BLaER1 (cell line): ENCODE measurements around the gene MAP4.
A peak's percentile ranks its signal among the peaks of the same experiment; 100 is the strongest.

ENCODE experiments used
- H3K27ac ChIP-seq: shearing (Covaris generic); formaldehyde crosslinking; 2 replicates; pipeline ENCODE4 v1.8.1; 2022
- H3K27me3 ChIP-seq: shearing (Covaris generic); formaldehyde crosslinking; 2 replicates; pipeline ENCODE4 v1.8.1; 2022
- H3K36me3 ChIP-seq: shearing (Covaris generic); formaldehyde crosslinking; 2 replicates; pipeline ENCODE4 v1.8.1; 2022
- H3K4me1 ChIP-seq: shearing (Covaris generic); formaldehyde crosslinking; 2 replicates; pipeline ENCODE4 v1.8.1; 2022
- H3K4me2 ChIP-seq: shearing (Covaris generic); formaldehyde crosslinking; 2 replicates; pipeline ENCODE4 v1.8.1; 2022
- H3K4me3 ChIP-seq: shearing (Covaris generic); formaldehyde crosslinking; 2 replicates; pipeline ENCODE4 v1.8.1; 2022
- H3K9ac ChIP-seq: shearing (Covaris generic); formaldehyde crosslinking; 2 replicates; pipeline ENCODE4 v1.8.1; 2022
- H3K9me3 ChIP-seq: shearing (Covaris generic); formaldehyde crosslinking; 2 replicates; pipeline ENCODE4 v1.8.1; 2022
- H4K20me1 ChIP-seq: shearing (Covaris generic); formaldehyde crosslinking; 2 replicates; pipeline ENCODE4 v1.8.1; 2022
- Cebpa-rat ChIP-seq: shearing (Covaris generic); IDR thresholded peaks from 2 replicates; pipeline ENCODE4 v1.8.1; 2022

MAP4 gene

GRCh38 chr3:47851888-47852603 lies 164.2 kb downstream of the MAP4 start:
- no peak for TF ChIP-seq Cebpa-rat
- H3K36me3 ChIP-seq, result peaks cover 95% of the 10 kb centered on the region

GRCh38 chr3:47850564-47851410 lies 165.4 kb downstream of the MAP4 start:
- Histone ChIP-seq H3K9me3 (no peaks in the 10 kb centered on the region), H3K36me3 (peaks cover 95% of the 10 kb centered on the region), H3K27ac (peak overlapping the region; percentile 75)

More at GRCh38 chr3:47851888-47852603, 164.2 kb downstream of the MAP4 start:
- no peaks in the 10 kb centered on the region for H3K9me3 ChIP-seq
- H3K4me1 ChIP-seq, result peaks cover 48% of the 10 kb centered on the region
- peak overlapping the region; percentile 75; the same call in 1 of the 2 replicates for H3K27ac ChIP-seq
- H3K4me2 ChIP-seq, result peak overlapping the region; percentile 85
- peaks cover 51% of the 10 kb centered on the region for H4K20me1 ChIP-seq
- no peaks in the 10 kb centered on the region for H3K27me3 ChIP-seq
- no peak overlapping the region for H3K9ac ChIP-seq
- no peak overlapping the region for H3K4me3 ChIP-seq

GRCh38 chr3:47849699-47850563 lies 166.3 kb downstream of the MAP4 start:
- Histone ChIP-seq H4K20me1 (peaks cover 72% of the 10 kb centered on the region), H3K4me1 (peaks cover 48% of the 10 kb centered on the region), H3K27me3 (no peaks in the 10 kb centered on the region), H3K36me3 (peaks cover 95% of the 10 kb centered on the region), H3K4me2 (peak overlapping the region; percentile 85), H3K9me3 (no peaks in the 10 kb centered on the region), H3K4me3 (peak overlapping the region; percentile 9; the same call in 1 of the 2 replicates), H3K27ac (peak overlapping the region; percentile 75), H3K9ac (peak overlapping the region; percentile 50)
- no peak for TF ChIP-seq Cebpa-rat

More at GRCh38 chr3:47850564-47851410, 165.4 kb downstream of the MAP4 start:
- Histone ChIP-seq H3K27me3 (no peaks in the 10 kb centered on the region), H3K4me1 (peaks cover 48% of the 10 kb centered on the region), H3K4me3 (peak overlapping the region; percentile 9; the same call in 1 of the 2 replicates), H4K20me1 (peaks cover 63% of the 10 kb centered on the region), H3K4me2 (peak overlapping the region; percentile 85), H3K9ac (peak overlapping the region; percentile 50)
- TF ChIP-seq Cebpa-rat, result no peak

GRCh38 chr3:47849186-47849698 lies 167.0 kb downstream of the MAP4 start:
- Histone ChIP-seq H3K36me3 (peaks cover 95% of the 10 kb centered on the region), H3K4me2 (peak overlapping the region; percentile 85), H3K9me3 (no peaks in the 10 kb centered on the region), H4K20me1 (peaks cover 79% of the 10 kb centered on the region), H3K4me1 (peaks cover 48% of the 10 kb centered on the region), H3K27ac (peak overlapping the region; percentile 75), H3K9ac (peak overlapping the region; percentile 50; the same call in 1 of the 2 replicates), H3K27me3 (no peaks in the 10 kb centered on the region), H3K4me3 (0 out of 2 replicates have a peak overlapping the region, but pooled peaks have one; percentile 9)
- TF ChIP-seq Cebpa-rat, result no peak

- Histone ChIP-seq H3K27me3 (no peaks in the 10 kb centered on the region), H3K4me1 (peaks cover 48% of the 10 kb centered on the region), H3K36me3 (peaks cover 95% of the 10 kb centered on the region), H3K9me3 (no peaks in the 10 kb centered on the region), H3K4me3 (0 out of 2 replicates have a peak overlapping the region, but pooled peaks have one; percentile 9), H3K4me2 (peak overlapping the region; percentile 85), H3K27ac (no peak overlapping the region), H4K20me1 (peaks cover 85% of the 10 kb centered on the region), H3K9ac (no peak overlapping the region)
- TF ChIP-seq Cebpa-rat, result no peak
Measured at GRCh38 chr3:47848599-47849117, 167.6 kb downstream of the MAP4 start.

GRCh38 chr3:47847801-47848518 lies 168.3 kb downstream of the MAP4 start:
- Histone ChIP-seq H4K20me1 (peaks cover 92% of the 10 kb centered on the region), H3K4me2 (no peak overlapping the region), H3K27ac (no peak overlapping the region), H3K4me1 (peaks cover 48% of the 10 kb centered on the region), H3K9me3 (no peaks in the 10 kb centered on the region), H3K36me3 (peaks cover 98% of the 10 kb centered on the region), H3K9ac (no peak overlapping the region), H3K4me3 (no peak overlapping the region), H3K27me3 (no peaks in the 10 kb centered on the region)
- no peak for TF ChIP-seq Cebpa-rat

GRCh38 chr3:47847260-47847659 lies 169.0 kb downstream of the MAP4 start:
- no peak for TF ChIP-seq Cebpa-rat
- H3K4me3 ChIP-seq, result no peak overlapping the region
- no peak overlapping the region for H3K9ac ChIP-seq
- no peaks in the 10 kb centered on the region for H3K27me3 ChIP-seq
- H3K27ac ChIP-seq, result no peak overlapping the region
- H4K20me1 ChIP-seq, result peaks cover 98% of the 10 kb centered on the region
- H3K9me3 ChIP-seq, result no peaks in the 10 kb centered on the region
- no peak overlapping the region for H3K4me2 ChIP-seq
- peaks cover 98% of the 10 kb centered on the region for H3K36me3 ChIP-seq
- peaks cover 43% of the 10 kb centered on the region for H3K4me1 ChIP-seq

- peaks cover 99% of the 10 kb centered on the region for H3K36me3 ChIP-seq
Measured at GRCh38 chr3:47846880-47847248, 169.4 kb downstream of the MAP4 start.

More at GRCh38 chr3:47846880-47847248, 169.4 kb downstream of the MAP4 start:
- H4K20me1 ChIP-seq, result peaks cover 99% of the 10 kb centered on the region
- peaks cover 39% of the 10 kb centered on the region for H3K4me1 ChIP-seq
- no peaks in the 10 kb centered on the region for H3K9me3 ChIP-seq
- no peaks in the 10 kb centered on the region for H3K27me3 ChIP-seq
- no peak overlapping the region for H3K4me2 ChIP-seq
- H3K9ac ChIP-seq, result no peak overlapping the region
- H3K27ac ChIP-seq, result no peak overlapping the region
- no peak overlapping the region for H3K4me3 ChIP-seq
- TF ChIP-seq Cebpa-rat, result no peak
